H1 (cell line): ENCODE measurements around the gene ASCC3. TPM values are rescaled to one million over a fixed set of nuclear protein-coding genes. Genes with fewer than 3 reads are reported as not detected.

Source experiments
- MAFK ChIP-seq: IDR thresholded peaks from 2 replicates; pipeline ENCODE4 v1.6.1; 2012; ENCODE audit warnings: low read depth, mild to moderate bottlenecking, improper control_type of control experiment, low read length
- RXRA ChIP-seq: IDR thresholded peaks from 2 replicates; pipeline ENCODE4 v1.6.1; 2011; ENCODE audit warnings: low read depth, mild to moderate bottlenecking, low read length, moderate library complexity; ENCODE audit not compliant: insufficient read depth
- SIX5 ChIP-seq: IDR thresholded peaks from 2 replicates; pipeline ENCODE4 v1.6.1; 2011; ENCODE audit warnings: mild to moderate bottlenecking, low read depth, low read length
- SRF ChIP-seq: IDR thresholded peaks from 2 replicates; pipeline ENCODE4 v1.6.1; 2011; ENCODE audit warnings: mild to moderate bottlenecking, low read depth, low read length, moderate library complexity
- polyA plus RNA-seq, 7 experiments: library from polyadenylated mRNA; depleted of rRNA in 3 of 7; stranded (reverse) in 5 of 7; unstranded in 2 of 7; fragments of >200 nt in 5 of 7; fragments of 200-250 nt in 2 of 7; gene quantifications; 1 replicate in 5 of 7; 2 replicates in 1 of 7; 4 replicates in 1 of 7; pipeline versions ENCODE4 v1.2.1 to v1.2.3, GENCODE V29; 2011 to 2013; ENCODE audit warnings: missing spikeins in 2 of 7, mixed read lengths in 2 of 7
- total RNA-seq: library from RNA; stranded (reverse); fragmentation: NEBNext Ultra II Directional; extraction: Animal tissue kit (Norgen Biotek cat#: 25700); gene quantifications from 2 replicates; pipeline ENCODE4 v1.2.1, GENCODE V29; 2021
- TF ChIP-seq, protein P1 (sequence below): fragments of 300-600 bp; sonication (generic); IDR thresholded peaks from 2 replicates; pipeline ENCODE4 v1.7.1; 2012; ENCODE audit warnings: low read length, moderate library complexity, mild to moderate bottlenecking, inconsistent platforms; ENCODE audit not compliant: insufficient replicate concordance

Gene ASCC3
- total and polyA plus RNA-seq, 2 of the 8 experiments (the other 6 are each of a cell fraction or from before 2014, with no cell fraction given) = 37.5 to 77.8 TPM

DNA sequence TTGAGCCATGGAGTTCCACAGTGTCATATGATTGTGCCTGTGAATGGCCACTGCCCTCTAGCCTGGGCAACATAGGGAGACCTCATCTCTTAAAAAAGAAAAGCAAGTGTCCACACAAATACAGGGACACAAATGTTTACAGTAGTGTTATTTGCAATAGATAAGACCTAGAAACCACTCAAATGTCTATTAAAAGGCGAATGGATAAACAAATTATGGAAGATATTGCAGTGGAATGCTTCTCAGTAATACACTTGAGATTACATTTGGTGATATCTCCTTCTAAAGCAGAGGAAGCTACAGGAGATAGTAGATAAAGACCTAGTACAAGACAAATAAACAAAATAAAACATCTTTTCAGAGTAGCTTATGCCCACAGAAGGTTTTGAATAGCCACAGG, 44.6 kb upstream of the ASCC3 start (continued):
- TF ChIP-seq, protein P1, sequence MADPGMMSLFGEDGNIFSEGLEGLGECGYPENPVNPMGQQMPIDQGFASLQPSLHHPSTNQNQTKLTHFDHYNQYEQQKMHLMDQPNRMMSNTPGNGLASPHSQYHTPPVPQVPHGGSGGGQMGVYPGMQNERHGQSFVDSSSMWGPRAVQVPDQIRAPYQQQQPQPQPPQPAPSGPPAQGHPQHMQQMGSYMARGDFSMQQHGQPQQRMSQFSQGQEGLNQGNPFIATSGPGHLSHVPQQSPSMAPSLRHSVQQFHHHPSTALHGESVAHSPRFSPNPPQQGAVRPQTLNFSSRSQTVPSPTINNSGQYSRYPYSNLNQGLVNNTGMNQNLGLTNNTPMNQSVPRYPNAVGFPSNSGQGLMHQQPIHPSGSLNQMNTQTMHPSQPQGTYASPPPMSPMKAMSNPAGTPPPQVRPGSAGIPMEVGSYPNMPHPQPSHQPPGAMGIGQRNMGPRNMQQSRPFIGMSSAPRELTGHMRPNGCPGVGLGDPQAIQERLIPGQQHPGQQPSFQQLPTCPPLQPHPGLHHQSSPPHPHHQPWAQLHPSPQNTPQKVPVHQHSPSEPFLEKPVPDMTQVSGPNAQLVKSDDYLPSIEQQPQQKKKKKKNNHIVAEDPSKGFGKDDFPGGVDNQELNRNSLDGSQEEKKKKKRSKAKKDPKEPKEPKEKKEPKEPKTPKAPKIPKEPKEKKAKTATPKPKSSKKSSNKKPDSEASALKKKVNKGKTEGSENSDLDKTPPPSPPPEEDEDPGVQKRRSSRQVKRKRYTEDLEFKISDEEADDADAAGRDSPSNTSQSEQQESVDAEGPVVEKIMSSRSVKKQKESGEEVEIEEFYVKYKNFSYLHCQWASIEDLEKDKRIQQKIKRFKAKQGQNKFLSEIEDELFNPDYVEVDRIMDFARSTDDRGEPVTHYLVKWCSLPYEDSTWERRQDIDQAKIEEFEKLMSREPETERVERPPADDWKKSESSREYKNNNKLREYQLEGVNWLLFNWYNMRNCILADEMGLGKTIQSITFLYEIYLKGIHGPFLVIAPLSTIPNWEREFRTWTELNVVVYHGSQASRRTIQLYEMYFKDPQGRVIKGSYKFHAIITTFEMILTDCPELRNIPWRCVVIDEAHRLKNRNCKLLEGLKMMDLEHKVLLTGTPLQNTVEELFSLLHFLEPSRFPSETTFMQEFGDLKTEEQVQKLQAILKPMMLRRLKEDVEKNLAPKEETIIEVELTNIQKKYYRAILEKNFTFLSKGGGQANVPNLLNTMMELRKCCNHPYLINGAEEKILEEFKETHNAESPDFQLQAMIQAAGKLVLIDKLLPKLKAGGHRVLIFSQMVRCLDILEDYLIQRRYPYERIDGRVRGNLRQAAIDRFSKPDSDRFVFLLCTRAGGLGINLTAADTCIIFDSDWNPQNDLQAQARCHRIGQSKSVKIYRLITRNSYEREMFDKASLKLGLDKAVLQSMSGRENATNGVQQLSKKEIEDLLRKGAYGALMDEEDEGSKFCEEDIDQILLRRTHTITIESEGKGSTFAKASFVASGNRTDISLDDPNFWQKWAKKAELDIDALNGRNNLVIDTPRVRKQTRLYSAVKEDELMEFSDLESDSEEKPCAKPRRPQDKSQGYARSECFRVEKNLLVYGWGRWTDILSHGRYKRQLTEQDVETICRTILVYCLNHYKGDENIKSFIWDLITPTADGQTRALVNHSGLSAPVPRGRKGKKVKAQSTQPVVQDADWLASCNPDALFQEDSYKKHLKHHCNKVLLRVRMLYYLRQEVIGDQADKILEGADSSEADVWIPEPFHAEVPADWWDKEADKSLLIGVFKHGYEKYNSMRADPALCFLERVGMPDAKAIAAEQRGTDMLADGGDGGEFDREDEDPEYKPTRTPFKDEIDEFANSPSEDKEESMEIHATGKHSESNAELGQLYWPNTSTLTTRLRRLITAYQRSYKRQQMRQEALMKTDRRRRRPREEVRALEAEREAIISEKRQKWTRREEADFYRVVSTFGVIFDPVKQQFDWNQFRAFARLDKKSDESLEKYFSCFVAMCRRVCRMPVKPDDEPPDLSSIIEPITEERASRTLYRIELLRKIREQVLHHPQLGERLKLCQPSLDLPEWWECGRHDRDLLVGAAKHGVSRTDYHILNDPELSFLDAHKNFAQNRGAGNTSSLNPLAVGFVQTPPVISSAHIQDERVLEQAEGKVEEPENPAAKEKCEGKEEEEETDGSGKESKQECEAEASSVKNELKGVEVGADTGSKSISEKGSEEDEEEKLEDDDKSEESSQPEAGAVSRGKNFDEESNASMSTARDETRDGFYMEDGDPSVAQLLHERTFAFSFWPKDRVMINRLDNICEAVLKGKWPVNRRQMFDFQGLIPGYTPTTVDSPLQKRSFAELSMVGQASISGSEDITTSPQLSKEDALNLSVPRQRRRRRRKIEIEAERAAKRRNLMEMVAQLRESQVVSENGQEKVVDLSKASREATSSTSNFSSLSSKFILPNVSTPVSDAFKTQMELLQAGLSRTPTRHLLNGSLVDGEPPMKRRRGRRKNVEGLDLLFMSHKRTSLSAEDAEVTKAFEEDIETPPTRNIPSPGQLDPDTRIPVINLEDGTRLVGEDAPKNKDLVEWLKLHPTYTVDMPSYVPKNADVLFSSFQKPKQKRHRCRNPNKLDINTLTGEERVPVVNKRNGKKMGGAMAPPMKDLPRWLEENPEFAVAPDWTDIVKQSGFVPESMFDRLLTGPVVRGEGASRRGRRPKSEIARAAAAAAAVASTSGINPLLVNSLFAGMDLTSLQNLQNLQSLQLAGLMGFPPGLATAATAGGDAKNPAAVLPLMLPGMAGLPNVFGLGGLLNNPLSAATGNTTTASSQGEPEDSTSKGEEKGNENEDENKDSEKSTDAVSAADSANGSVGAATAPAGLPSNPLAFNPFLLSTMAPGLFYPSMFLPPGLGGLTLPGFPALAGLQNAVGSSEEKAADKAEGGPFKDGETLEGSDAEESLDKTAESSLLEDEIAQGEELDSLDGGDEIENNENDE = no peak
- TF ChIP-seq SIX5 = no peak
- no peak for TF ChIP-seq SRF
- TF ChIP-seq RXRA = no peak
- TF ChIP-seq MAFK = no peak
